AG04449 (cell line): ENCODE data around the gene RPSA.

Experiments used
- CTCF ChIA-PET: fragments of 350-600 bp; formaldehyde crosslinking; extraction: SDS; loops from one replicate; lab custom pipeline; 2021; ENCODE audit warnings: antibody characterized with exemption; lab: Yijun Ruan, JAX
- POLR2A ChIA-PET: fragments of 400-600, 350-600 bp; formaldehyde crosslinking; extraction: SDS; loops from one replicate; lab custom pipeline; 2020; ENCODE audit warnings: antibody characterized with exemption, inconsistent platforms; lab: Yijun Ruan, JAX
- DNase-seq: peaks from one replicate; pipeline ENCODE4 v3.0.0-alpha.2; 2010; ENCODE audit warnings: low read depth, low spot score
- H3K4me3 ChIP-seq: 2 replicates; pipeline ENCODE4 v1.5.1; 2011; ENCODE audit warnings: low read depth, mild to moderate bottlenecking, control low read depth, low read length
- TF ChIP-seq, protein P1 (sequence below): IDR thresholded peaks from one replicate; pipeline ENCODE4 v1.5.1; 2011; ENCODE audit warnings: mild to moderate bottlenecking, moderate library complexity, low read length, control low read depth, inconsistent platforms; ENCODE audit not compliant: insufficient read depth; ENCODE audit errors: missing control alignments

The RPSA gene

DNA sequence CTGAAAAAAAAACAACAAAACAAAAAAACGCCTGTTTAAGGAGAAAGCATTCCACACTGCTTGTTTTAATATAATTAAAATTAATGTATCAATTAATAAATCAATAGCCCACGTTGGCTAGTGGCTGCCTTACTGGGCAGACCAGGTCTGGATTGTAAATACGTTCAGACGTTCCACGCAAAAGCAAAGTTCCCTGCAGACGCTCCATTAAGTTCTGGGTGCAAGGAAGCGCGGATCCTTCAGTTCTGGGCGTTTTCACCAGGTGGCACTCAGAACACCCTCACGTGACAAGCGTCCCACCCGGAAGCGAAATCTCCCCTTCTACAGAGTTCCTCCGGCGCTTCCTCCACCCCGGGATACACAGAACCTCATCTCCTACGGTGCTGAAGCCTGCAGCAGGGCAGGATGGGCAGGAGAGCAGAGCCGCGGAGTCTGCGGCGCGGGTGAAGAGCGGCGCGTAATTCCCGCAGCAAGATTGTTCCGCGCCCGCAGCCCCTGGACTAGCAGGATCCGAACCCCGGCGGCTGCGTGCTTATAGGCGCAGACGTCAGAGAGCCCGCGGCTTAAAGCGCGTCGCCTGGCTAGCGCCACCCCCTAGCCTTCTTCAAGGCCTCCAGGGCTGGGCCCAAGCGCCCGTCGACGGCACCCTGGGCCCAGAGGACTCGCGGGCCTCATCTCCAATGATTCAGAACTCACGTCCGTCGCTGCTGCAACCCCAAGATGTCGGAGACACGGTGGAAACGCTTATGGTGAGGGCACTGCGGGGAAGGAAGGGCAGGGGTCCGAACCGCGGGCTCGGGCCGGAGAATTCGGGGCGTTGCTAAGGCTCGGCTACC lies 23.3 kb upstream of the RPSA start, which contains the start of gene SLC25A38:
SLC25A38 (plus strand) TSS at position 326 of the 836 bp plus-strand sequence; CDS start at position 681, 355 bp downstream.
- ChIA-PET POLR2A (interaction anchor here (2.7 kb wide), 1 partner anchor 23 kb away, joined by 14 read pairs; the partner anchor contains the start of gene RPSA), CTCF (no interaction called here)
- peak within 1 kb of the TSS; percentile 93 for H3K4me3 ChIP-seq
- no peak for DNase-seq
- TF ChIP-seq, protein P1, sequence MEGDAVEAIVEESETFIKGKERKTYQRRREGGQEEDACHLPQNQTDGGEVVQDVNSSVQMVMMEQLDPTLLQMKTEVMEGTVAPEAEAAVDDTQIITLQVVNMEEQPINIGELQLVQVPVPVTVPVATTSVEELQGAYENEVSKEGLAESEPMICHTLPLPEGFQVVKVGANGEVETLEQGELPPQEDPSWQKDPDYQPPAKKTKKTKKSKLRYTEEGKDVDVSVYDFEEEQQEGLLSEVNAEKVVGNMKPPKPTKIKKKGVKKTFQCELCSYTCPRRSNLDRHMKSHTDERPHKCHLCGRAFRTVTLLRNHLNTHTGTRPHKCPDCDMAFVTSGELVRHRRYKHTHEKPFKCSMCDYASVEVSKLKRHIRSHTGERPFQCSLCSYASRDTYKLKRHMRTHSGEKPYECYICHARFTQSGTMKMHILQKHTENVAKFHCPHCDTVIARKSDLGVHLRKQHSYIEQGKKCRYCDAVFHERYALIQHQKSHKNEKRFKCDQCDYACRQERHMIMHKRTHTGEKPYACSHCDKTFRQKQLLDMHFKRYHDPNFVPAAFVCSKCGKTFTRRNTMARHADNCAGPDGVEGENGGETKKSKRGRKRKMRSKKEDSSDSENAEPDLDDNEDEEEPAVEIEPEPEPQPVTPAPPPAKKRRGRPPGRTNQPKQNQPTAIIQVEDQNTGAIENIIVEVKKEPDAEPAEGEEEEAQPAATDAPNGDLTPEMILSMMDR: peak; percentile 35

- TF ChIP-seq, protein P1: peak; percentile 19
- ChIA-PET CTCF (interaction anchor here (1.2 kb wide), 1 partner anchor 96 kb away, joined by 4 read pairs; no protein-coding TSS in a partner anchor), POLR2A (interaction anchor here (0.6 to 2.7 kb wide), 4 partner anchors 22 to 399 kb away, joined by 3 to 14 read pairs (median 3); partner anchors contain the start of genes CX3CR1 and RPSA)
- DNase-seq: peak; percentile 31
- peak overlapping the region; percentile 93 for H3K4me3 ChIP-seq
Measured at GRCh38 chr3:39383881-39384664, 22.4 kb upstream of the RPSA start.

GRCh38 chr3:39384665-39385000 lies 21.9 kb upstream of the RPSA start:
- H3K4me3 ChIP-seq: peak overlapping the region; percentile 93
- DNase-seq: no peak
- ChIA-PET POLR2A (interaction anchor here (0.6 to 2.7 kb wide), 3 partner anchors 22 to 399 kb away, joined by 3 to 14 read pairs (median 3); partner anchors contain the start of genes CX3CR1 and RPSA), CTCF (interaction anchor here (1.2 kb wide), 1 partner anchor 96 kb away, joined by 4 read pairs; no protein-coding TSS in a partner anchor)
- TF ChIP-seq, protein P1: no peak

- TF ChIP-seq, protein P1: no peak
- ChIA-PET CTCF (interaction anchor here (1.2 to 1.7 kb wide), 3 partner anchors 97 to 260 kb away, joined by 3 to 6 read pairs (median 4); no protein-coding TSS in a partner anchor), POLR2A (interaction anchor here (0.7 to 2.7 kb wide), 2 partner anchors 21 to 229 kb away, joined by 4 to 14 read pairs; partner anchors contain the start of gene RPSA)
- no peak overlapping the region for H3K4me3 ChIP-seq
- no peak for DNase-seq
Measured at GRCh38 chr3:39385456-39386090, 20.9 kb upstream of the RPSA start.

DNA sequence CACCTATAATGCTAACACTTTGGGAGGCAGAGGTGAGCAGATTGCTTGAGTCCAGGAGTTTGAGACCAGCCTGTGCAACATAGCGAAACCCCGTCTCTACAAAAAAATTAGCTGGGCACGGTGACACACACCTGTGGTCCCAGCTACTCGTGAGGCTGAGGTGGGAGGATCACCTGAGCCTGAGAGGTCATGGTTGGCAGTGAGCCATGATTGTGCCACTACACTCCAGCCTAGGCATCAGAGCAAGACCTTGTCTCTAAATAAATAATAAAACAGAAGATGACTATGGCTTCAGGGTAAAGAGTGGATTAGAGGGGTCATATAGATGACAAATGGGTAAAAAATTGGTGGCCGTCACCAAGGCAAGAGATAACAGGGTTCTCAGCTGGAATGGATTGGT lies 20.2 kb upstream of the RPSA start:
- no peak for DNase-seq
- H3K4me3 ChIP-seq: no peak overlapping the region
- TF ChIP-seq, protein P1: no peak
- ChIA-PET POLR2A (interaction anchor here (0.7 kb wide), 1 partner anchor 229 kb away, joined by 4 read pairs; no protein-coding TSS in a partner anchor), CTCF (interaction anchor here (0.8 to 1.7 kb wide), 5 partner anchors 8 to 260 kb away, joined by 3 to 6 read pairs (median 3); no protein-coding TSS in a partner anchor)
